GM23338 (cell line): ENCODE results near the gene MYF6. TPM values are rescaled to one million over a fixed set of nuclear protein-coding genes. Genes with fewer than 3 reads are reported as not detected.
A peak's percentile ranks its signal among the peaks of the same experiment; 100 is the strongest.

Source experiments
- ATAC-seq: fragments of 200-7000 bp; cut with Tn5 transposase; 3 replicates; pipeline ENCODE4 v1.9.1; 2020
- DNase-seq: peaks from one replicate; pipeline ENCODE4 v3.0.0-alpha.2; 2015; ENCODE audit warnings: low spot score
- H2AFZ ChIP-seq: fragments of 200-600 bp; sonication (generic); 2 replicates; pipeline ENCODE4 v1.8.0; 2016; ENCODE audit warnings: antibody characterized with exemption, mild to moderate bottlenecking, moderate library complexity
- H3F3A ChIP-seq: fragments of 200-600 bp; sonication (generic); replicated peaks from 2 replicates; pipeline ENCODE4 v1.8.0; 2017; ENCODE audit warnings: antibody characterized with exemption, mixed run types, low read depth
- H3K27ac ChIP-seq: fragments of 200-600 bp; sonication (generic); 2 replicates; pipeline ENCODE4 v1.6.1; 2016; ENCODE audit warnings: low read depth
- H3K27me3 ChIP-seq: fragments of 200-600 bp; sonication (generic); 2 replicates; pipeline ENCODE4 v1.8.0; 2016; ENCODE audit warnings: mild to moderate bottlenecking, mixed run types, moderate library complexity; ENCODE audit not compliant: insufficient read depth
- H3K36me3 ChIP-seq: fragments of 200-600 bp; sonication (generic); 2 replicates; pipeline ENCODE4 v1.8.0; 2016; ENCODE audit warnings: mild to moderate bottlenecking; ENCODE audit not compliant: insufficient read depth
- H3K4me1 ChIP-seq: fragments of 200-600 bp; sonication (generic); 2 replicates; pipeline ENCODE4 v1.8.0; 2016; ENCODE audit warnings: mild to moderate bottlenecking, moderate library complexity; ENCODE audit not compliant: insufficient read depth
- H3K4me2 ChIP-seq: fragments of 200-600 bp; sonication (generic); 2 replicates; pipeline ENCODE4 v1.7.1; 2017; ENCODE audit warnings: mixed run types
- H3K4me3 ChIP-seq: fragments of 200-600 bp; sonication (generic); 2 replicates; pipeline ENCODE4 v1.6.1; 2016; ENCODE audit warnings: mixed run types
- H3K79me2 ChIP-seq: fragments of 200-600 bp; sonication (generic); replicated peaks from 2 replicates; pipeline ENCODE4 v1.8.0; 2017; ENCODE audit warnings: mild to moderate bottlenecking; ENCODE audit not compliant: insufficient read depth
- H3K9me2 ChIP-seq: fragments of 200-600 bp; sonication (generic); 2 replicates; pipeline ENCODE4 v1.8.0; 2017; ENCODE audit not compliant: insufficient read depth
- H4K20me1 ChIP-seq: fragments of 200-600 bp; sonication (generic); replicated peaks from 2 replicates; pipeline ENCODE4 v1.8.0; 2017; ENCODE audit warnings: mild to moderate bottlenecking; ENCODE audit not compliant: insufficient read depth
- H3K27ac Mint-ChIP-seq: 2 replicates; pipeline ENCODE4 v1.8.0; 2020; ENCODE audit warnings: inconsistent platforms, mild to moderate bottlenecking, moderate library complexity, mixed read lengths
- H3K27me3 Mint-ChIP-seq: 3 replicates; pipeline ENCODE4 v1.8.0; 2022; ENCODE audit warnings: low read depth, mild to moderate bottlenecking, moderate library complexity, mixed read lengths, inconsistent platforms; ENCODE audit not compliant: insufficient read depth, poor library complexity
- H3K36me3 Mint-ChIP-seq: 3 replicates; pipeline ENCODE4 v1.8.0; 2021; ENCODE audit warnings: low read depth, mild to moderate bottlenecking, inconsistent platforms, moderate library complexity, mixed read lengths
- H3K4me1 Mint-ChIP-seq: 3 replicates; pipeline ENCODE4 v1.8.0; 2020; ENCODE audit warnings: mild to moderate bottlenecking, inconsistent platforms, mixed read lengths
- H3K4me3 Mint-ChIP-seq: 3 replicates; pipeline ENCODE4 v1.8.0; 2021; ENCODE audit warnings: moderate library complexity, mild to moderate bottlenecking, inconsistent platforms, mixed read lengths
- H3K9me3 Mint-ChIP-seq: 3 replicates; pipeline ENCODE4 v1.8.0; 2020; ENCODE audit warnings: moderate library complexity, mild to moderate bottlenecking, inconsistent platforms, mixed read lengths
- CREB1 ChIP-seq: fragments of 250-450 bp; sonication (Bioruptor Pico); IDR thresholded peaks from 2 replicates; pipeline ENCODE4 v1.5.0; 2020; ENCODE audit warnings: low read depth, mild to moderate bottlenecking, moderate library complexity
- CTCF ChIP-seq, 2 experiments: fragments of 200-600 bp in 1 of 2; sonication (generic) in 1 of 2; conservative IDR thresholded peaks; 2 replicates each; pipeline versions ENCODE4 v1.5.1 to v1.6.1; 2016 to 2017; ENCODE audit warnings: antibody characterized with exemption in 2 of 2, low read depth in 2 of 2, mild to moderate bottlenecking in 2 of 2, moderate library complexity in 1 of 2
- EZH2 ChIP-seq: fragments of 200-600 bp; sonication (generic); IDR thresholded peaks from one replicate; pipeline ENCODE4 v1.8.0; 2017; ENCODE audit warnings: antibody characterized with exemption, mild to moderate bottlenecking, low read depth; ENCODE audit not compliant: unreplicated experiment
- EZH2phosphoT487 ChIP-seq: fragments of 200-600 bp; sonication (generic); IDR thresholded peaks from one replicate; pipeline ENCODE4 v1.8.1; 2018; ENCODE audit warnings: antibody characterized with exemption; ENCODE audit not compliant: unreplicated experiment
- JUNB ChIP-seq: IDR thresholded peaks from one replicate; pipeline ENCODE4 v1.6.1; 2016; ENCODE audit warnings: antibody characterized with exemption; ENCODE audit not compliant: unreplicated experiment
- NANOG ChIP-seq: IDR thresholded peaks from 2 replicates; pipeline ENCODE4 v1.6.1; 2016; ENCODE audit warnings: antibody characterized with exemption, borderline replicate concordance
- POLR2AphosphoS5 ChIP-seq: IDR thresholded peaks from 2 replicates; pipeline ENCODE4 v1.6.1; 2016; ENCODE audit warnings: antibody characterized with exemption, low read depth
- STAT1 ChIP-seq: IDR thresholded peaks from one replicate; pipeline ENCODE4 v1.6.1; 2016; ENCODE audit warnings: antibody characterized with exemption; ENCODE audit not compliant: unreplicated experiment
- ZNF114 ChIP-seq: fragments of 250-450 bp; sonication (Bioruptor Pico); IDR thresholded peaks from 2 replicates; pipeline ENCODE4 v1.5.0; 2020; ENCODE audit warnings: mild to moderate bottlenecking, moderate library complexity
- ZNF331 ChIP-seq: fragments of 250-450 bp; sonication (Bioruptor Pico); IDR thresholded peaks from 2 replicates; pipeline ENCODE4 v1.5.0; 2020; ENCODE audit warnings: low read depth, mild to moderate bottlenecking, moderate library complexity
- polyA plus RNA-seq: library from polyadenylated mRNA; unstranded; fragments of >200 nt; fragmentation: Nextera tagmentation; extraction: Ambion mirVana; gene quantifications from 2 replicates; pipeline ENCODE4 v1.2.1, GENCODE V29; 2016
- total RNA-seq: library from RNA; depleted of rRNA; stranded (reverse); fragments of >200 nt; shearing (Covaris generic); gene quantifications from 2 replicates; pipeline ENCODE4 v1.2.3, GENCODE V29; 2014
- TF ChIP-seq, protein P1 (sequence below): IDR thresholded peaks from 2 replicates; pipeline ENCODE4 v1.6.1; 2016; ENCODE audit warnings: antibody characterized with exemption
- TF ChIP-seq, protein P2 (sequence below): fragments of 250-450 bp; sonication (Bioruptor Pico); IDR thresholded peaks from 2 replicates; pipeline ENCODE4 v1.5.0; 2020; ENCODE audit warnings: mild to moderate bottlenecking, moderate library complexity
- TF ChIP-seq, protein P3 (sequence below): IDR thresholded peaks from one replicate; pipeline ENCODE4 v1.6.1; 2018; ENCODE audit warnings: antibody characterized with exemption; ENCODE audit not compliant: unreplicated experiment

Gene MYF6
- total and polyA plus RNA-seq, 2 experiments from 2014 or later, result not detected

GRCh38 chr12:80708259-80708974 lies 983 bp downstream of the MYF6 start:
- Mint-ChIP-seq H3K4me1 (peaks cover 49% of the 10 kb centered on the region), H3K36me3 (no peaks in the 10 kb centered on the region), H3K4me3 (peak overlapping the region; percentile 76), H3K9me3 (no peaks in the 10 kb centered on the region), H3K27ac (no peak overlapping the region), H3K27me3 (peaks cover 78% of the 10 kb centered on the region)
- peak overlapping the region; percentile 50 for H3K4me3 ChIP-seq
- H3K4me2 ChIP-seq, result peak overlapping the region; percentile 90
- peaks cover 7% of the 10 kb centered on the region; the same call in 1 of the 2 replicates for H3F3A ChIP-seq
- no peaks in the 10 kb centered on the region for H3K79me2 ChIP-seq
- H3K9me2 ChIP-seq, result no peaks in the 10 kb centered on the region
- ATAC-seq (peak; percentile 68), DNase-seq (peak; percentile 89)
- H4K20me1 ChIP-seq, result peaks cover 9% of the 10 kb centered on the region; the same call in 1 of the 2 replicates
- H3K27ac ChIP-seq, result no peak overlapping the region
- peaks cover 100% of the 10 kb centered on the region for H3K27me3 ChIP-seq
- peak; percentile 63 for TF ChIP-seq POLR2AphosphoS5
- no peak for TF ChIP-seq CREB1 (CRISPR knock-in tag)
- TF ChIP-seq EZH2phosphoT487, result no peak
- peak; percentile 52 for TF ChIP-seq EZH2
- TF ChIP-seq NANOG, result no peak
- no peak for TF ChIP-seq ZNF331 (CRISPR knock-in tag)
- TF ChIP-seq, protein P1, sequence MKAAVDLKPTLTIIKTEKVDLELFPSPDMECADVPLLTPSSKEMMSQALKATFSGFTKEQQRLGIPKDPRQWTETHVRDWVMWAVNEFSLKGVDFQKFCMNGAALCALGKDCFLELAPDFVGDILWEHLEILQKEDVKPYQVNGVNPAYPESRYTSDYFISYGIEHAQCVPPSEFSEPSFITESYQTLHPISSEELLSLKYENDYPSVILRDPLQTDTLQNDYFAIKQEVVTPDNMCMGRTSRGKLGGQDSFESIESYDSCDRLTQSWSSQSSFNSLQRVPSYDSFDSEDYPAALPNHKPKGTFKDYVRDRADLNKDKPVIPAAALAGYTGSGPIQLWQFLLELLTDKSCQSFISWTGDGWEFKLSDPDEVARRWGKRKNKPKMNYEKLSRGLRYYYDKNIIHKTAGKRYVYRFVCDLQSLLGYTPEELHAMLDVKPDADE, result peak; percentile 47; the same call in 1 of the 2 replicates
- no peak for TF ChIP-seq CTCF (conservative IDR thresholded peaks at IDR 0.05; ENCODE audit: low read depth in 2 of 2)
- no peak for TF ChIP-seq ZNF114
- TF ChIP-seq, protein P2, sequence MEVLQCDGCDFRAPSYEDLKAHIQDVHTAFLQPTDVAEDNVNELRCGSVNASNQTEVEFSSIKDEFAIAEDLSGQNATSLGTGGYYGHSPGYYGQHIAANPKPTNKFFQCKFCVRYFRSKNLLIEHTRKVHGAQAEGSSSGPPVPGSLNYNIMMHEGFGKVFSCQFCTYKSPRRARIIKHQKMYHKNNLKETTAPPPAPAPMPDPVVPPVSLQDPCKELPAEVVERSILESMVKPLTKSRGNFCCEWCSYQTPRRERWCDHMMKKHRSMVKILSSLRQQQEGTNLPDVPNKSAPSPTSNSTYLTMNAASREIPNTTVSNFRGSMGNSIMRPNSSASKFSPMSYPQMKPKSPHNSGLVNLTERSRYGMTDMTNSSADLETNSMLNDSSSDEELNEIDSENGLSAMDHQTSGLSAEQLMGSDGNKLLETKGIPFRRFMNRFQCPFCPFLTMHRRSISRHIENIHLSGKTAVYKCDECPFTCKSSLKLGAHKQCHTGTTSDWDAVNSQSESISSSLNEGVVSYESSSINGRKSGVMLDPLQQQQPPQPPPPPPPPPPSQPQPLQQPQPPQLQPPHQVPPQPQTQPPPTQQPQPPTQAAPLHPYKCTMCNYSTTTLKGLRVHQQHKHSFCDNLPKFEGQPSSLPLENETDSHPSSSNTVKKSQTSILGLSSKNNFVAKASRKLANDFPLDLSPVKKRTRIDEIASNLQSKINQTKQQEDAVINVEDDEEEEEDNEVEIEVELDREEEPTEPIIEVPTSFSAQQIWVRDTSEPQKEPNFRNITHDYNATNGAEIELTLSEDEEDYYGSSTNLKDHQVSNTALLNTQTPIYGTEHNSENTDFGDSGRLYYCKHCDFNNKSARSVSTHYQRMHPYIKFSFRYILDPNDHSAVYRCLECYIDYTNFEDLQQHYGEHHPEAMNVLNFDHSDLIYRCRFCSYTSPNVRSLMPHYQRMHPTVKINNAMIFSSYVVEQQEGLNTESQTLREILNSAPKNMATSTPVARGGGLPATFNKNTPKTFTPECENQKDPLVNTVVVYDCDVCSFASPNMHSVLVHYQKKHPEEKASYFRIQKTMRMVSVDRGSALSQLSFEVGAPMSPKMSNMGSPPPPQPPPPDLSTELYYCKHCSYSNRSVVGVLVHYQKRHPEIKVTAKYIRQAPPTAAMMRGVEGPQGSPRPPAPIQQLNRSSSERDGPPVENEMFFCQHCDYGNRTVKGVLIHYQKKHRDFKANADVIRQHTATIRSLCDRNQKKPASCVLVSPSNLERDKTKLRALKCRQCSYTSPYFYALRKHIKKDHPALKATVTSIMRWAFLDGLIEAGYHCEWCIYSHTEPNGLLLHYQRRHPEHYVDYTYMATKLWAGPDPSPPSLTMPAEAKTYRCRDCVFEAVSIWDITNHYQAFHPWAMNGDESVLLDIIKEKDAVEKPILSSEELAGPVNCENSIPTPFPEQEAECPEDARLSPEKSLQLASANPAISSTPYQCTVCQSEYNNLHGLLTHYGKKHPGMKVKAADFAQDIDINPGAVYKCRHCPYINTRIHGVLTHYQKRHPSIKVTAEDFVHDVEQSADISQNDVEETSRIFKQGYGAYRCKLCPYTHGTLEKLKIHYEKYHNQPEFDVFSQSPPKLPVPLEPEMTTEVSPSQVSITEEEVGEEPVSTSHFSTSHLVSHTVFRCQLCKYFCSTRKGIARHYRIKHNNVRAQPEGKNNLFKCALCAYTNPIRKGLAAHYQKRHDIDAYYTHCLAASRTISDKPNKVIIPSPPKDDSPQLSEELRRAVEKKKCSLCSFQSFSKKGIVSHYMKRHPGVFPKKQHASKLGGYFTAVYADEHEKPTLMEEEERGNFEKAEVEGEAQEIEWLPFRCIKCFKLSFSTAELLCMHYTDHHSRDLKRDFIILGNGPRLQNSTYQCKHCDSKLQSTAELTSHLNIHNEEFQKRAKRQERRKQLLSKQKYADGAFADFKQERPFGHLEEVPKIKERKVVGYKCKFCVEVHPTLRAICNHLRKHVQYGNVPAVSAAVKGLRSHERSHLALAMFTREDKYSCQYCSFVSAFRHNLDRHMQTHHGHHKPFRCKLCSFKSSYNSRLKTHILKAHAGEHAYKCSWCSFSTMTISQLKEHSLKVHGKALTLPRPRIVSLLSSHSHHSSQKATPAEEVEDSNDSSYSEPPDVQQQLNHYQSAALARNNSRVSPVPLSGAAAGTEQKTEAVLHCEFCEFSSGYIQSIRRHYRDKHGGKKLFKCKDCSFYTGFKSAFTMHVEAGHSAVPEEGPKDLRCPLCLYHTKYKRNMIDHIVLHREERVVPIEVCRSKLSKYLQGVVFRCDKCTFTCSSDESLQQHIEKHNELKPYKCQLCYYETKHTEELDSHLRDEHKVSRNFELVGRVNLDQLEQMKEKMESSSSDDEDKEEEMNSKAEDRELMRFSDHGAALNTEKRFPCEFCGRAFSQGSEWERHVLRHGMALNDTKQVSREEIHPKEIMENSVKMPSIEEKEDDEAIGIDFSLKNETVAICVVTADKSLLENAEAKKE (CRISPR knock-in tag), result no peak
- TF ChIP-seq JUNB, result no peak
- TF ChIP-seq STAT1, result no peak
- TF ChIP-seq, protein P3, sequence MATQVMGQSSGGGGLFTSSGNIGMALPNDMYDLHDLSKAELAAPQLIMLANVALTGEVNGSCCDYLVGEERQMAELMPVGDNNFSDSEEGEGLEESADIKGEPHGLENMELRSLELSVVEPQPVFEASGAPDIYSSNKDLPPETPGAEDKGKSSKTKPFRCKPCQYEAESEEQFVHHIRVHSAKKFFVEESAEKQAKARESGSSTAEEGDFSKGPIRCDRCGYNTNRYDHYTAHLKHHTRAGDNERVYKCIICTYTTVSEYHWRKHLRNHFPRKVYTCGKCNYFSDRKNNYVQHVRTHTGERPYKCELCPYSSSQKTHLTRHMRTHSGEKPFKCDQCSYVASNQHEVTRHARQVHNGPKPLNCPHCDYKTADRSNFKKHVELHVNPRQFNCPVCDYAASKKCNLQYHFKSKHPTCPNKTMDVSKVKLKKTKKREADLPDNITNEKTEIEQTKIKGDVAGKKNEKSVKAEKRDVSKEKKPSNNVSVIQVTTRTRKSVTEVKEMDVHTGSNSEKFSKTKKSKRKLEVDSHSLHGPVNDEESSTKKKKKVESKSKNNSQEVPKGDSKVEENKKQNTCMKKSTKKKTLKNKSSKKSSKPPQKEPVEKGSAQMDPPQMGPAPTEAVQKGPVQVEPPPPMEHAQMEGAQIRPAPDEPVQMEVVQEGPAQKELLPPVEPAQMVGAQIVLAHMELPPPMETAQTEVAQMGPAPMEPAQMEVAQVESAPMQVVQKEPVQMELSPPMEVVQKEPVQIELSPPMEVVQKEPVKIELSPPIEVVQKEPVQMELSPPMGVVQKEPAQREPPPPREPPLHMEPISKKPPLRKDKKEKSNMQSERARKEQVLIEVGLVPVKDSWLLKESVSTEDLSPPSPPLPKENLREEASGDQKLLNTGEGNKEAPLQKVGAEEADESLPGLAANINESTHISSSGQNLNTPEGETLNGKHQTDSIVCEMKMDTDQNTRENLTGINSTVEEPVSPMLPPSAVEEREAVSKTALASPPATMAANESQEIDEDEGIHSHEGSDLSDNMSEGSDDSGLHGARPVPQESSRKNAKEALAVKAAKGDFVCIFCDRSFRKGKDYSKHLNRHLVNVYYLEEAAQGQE, result no peak
- no peaks in the 10 kb centered on the region for H3K36me3 ChIP-seq
- H3K4me1 ChIP-seq, result peaks cover 62% of the 10 kb centered on the region
- H2AFZ ChIP-seq, result peak overlapping the region; percentile 52; the same call in 1 of the 2 replicates
